Measurements from ENCODE around the gene SH3BGR.

GRCh38 chr21:39468559-39468958 lies 16.8 kb downstream of the SH3BGR start:
- no peak for TF ChIP-seq ARNT (IDR thresholded peaks at IDR 0.05)
- TF ChIP-seq NFRKB (IDR thresholded peaks at IDR 0.05), result no peak

All from HEK293T (cell line).